Mammary epithelial cell (primary cell): ENCODE data around the gene STIM1.

Experiments used
- CTCF ChIP-seq, 2 donors: IDR thresholded peaks in 1 of 2; conservative IDR thresholded peaks in 1 of 2; 2 replicates each; pipeline ENCODE4 v1.5.1; 2011 to 2012; ENCODE audit warnings: inconsistent platforms in 2 of 2, low read length in 2 of 2, mild to moderate bottlenecking in 2 of 2, control low read depth in 1 of 2, low read depth in 1 of 2; ENCODE audit not compliant: insufficient read depth in 1 of 2; ENCODE audit errors: extremely low read depth in 1 of 2
- EZH2 ChIP-seq: IDR thresholded peaks from 2 replicates; pipeline ENCODE4 v1.6.1; 2012; ENCODE audit warnings: low read length, inconsistent platforms, borderline replicate concordance

GRCh38 chr11:3836903-3837302, 18.6 kb upstream of the STIM1 start:
- TF ChIP-seq CTCF (conservative IDR thresholded peaks at IDR 0.05 in 1 of 2, IDR thresholded peaks at IDR 0.05 in 1 of 2; ENCODE audit: extremely low read depth in 1 of 2, insufficient read depth in 1 of 2, low read depth in 1 of 2, low read length in 2 of 2): no peak
- TF ChIP-seq EZH2: no peak
